ENCODE data around the gene ZNF341.

DNA sequence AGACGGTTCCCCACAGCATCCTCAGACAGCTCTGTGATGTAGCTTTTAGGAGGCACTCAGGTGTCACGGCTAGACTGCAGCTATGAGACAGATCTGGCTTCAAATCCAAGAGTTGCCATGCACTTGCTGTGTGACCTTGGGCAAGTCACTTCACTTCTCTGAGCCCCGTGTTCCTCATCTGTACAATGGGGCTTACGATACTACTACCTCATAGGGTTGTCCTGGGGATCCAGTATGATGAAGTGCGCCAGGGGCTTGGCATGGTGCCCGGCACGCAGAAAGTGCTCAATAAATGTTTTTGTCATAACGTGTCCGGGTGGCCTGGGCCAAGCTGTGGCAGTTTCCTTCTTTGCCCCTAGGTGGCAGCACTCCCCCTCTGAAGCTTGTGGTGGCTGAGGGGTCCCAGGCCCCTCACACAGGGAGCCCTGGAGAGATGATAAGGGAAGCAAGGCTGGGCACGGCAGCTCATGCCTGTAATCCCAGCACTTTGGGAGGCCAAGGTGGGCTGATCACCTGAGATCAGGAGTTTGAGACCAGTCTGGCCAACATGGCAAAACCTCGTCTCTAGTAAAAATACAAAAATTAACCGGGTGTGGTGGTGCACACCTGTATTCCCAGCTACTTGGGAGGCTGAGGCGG, 60.3 kb downstream of the ZNF341 start:
- TF ChIP-seq, protein P1, sequence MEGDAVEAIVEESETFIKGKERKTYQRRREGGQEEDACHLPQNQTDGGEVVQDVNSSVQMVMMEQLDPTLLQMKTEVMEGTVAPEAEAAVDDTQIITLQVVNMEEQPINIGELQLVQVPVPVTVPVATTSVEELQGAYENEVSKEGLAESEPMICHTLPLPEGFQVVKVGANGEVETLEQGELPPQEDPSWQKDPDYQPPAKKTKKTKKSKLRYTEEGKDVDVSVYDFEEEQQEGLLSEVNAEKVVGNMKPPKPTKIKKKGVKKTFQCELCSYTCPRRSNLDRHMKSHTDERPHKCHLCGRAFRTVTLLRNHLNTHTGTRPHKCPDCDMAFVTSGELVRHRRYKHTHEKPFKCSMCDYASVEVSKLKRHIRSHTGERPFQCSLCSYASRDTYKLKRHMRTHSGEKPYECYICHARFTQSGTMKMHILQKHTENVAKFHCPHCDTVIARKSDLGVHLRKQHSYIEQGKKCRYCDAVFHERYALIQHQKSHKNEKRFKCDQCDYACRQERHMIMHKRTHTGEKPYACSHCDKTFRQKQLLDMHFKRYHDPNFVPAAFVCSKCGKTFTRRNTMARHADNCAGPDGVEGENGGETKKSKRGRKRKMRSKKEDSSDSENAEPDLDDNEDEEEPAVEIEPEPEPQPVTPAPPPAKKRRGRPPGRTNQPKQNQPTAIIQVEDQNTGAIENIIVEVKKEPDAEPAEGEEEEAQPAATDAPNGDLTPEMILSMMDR (IDR thresholded peaks at IDR 0.05) = peak; percentile 38 to 76 (median 73)
- no peak for TF ChIP-seq POLR2A (IDR thresholded peaks at IDR 0.05)
